Measurements from ENCODE around the gene ASB3. TPM values are rescaled to one million over a fixed set of nuclear protein-coding genes. Genes with fewer than 3 reads are reported as not detected.
"Not testable (repeated sequence)": the region's sequence is repeated elsewhere in the genome, so short reads cannot be mapped to it uniquely, and the experiment has no call there.

Gene ASB3, protein sequence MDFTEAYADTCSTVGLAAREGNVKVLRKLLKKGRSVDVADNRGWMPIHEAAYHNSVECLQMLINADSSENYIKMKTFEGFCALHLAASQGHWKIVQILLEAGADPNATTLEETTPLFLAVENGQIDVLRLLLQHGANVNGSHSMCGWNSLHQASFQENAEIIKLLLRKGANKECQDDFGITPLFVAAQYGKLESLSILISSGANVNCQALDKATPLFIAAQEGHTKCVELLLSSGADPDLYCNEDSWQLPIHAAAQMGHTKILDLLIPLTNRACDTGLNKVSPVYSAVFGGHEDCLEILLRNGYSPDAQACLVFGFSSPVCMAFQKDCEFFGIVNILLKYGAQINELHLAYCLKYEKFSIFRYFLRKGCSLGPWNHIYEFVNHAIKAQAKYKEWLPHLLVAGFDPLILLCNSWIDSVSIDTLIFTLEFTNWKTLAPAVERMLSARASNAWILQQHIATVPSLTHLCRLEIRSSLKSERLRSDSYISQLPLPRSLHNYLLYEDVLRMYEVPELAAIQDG
- total RNA-seq: 10 to 100 TPM; 13.2 to 51.3 (median 22.0) TPM
- 10 to 100 TPM; 10.1 to 15.4 (median 12.3) TPM for polyA plus RNA-seq
- long read RNA-seq, donor 1, transcript ASB3-201 (10 exons, 2,214 nt): major isoform, 8 of 13 reads
- long read RNA-seq, donor 1, partial matches to known transcripts: 0 of 13 reads
- long read RNA-seq, donor 1, other reads (novel, unspliced or antisense): 0 of 13 reads
- long read RNA-seq, donor 2, transcript ASB3-201 (10 exons, 2,214 nt): major isoform, 6 of 7 reads
- long read RNA-seq, donor 2, partial matches to known transcripts: 0 of 7 reads
- long read RNA-seq, donor 2, other reads (novel, unspliced or antisense): 0 of 7 reads
- long read RNA-seq, donor 3, transcript ASB3-201 (10 exons, 2,214 nt): major isoform, 9 of 20 reads
- long read RNA-seq, donor 3, transcript ASB3-206 (2 exons, 764 nt): minor isoform, 5 of 20 reads
- long read RNA-seq, donor 3, partial matches to known transcripts: 6 of 20 reads
- long read RNA-seq, donor 3, other reads (novel, unspliced or antisense): 0 of 20 reads
- long read RNA-seq, donor 4, transcript ASB3-201 (10 exons, 2,214 nt): major isoform, 17 of 25 reads
- long read RNA-seq, donor 4, partial matches to known transcripts: 2 of 25 reads
- long read RNA-seq, donor 4, other reads (novel, unspliced or antisense): 4 of 25 reads
- long read RNA-seq, donor 5, transcript ASB3-201 (10 exons, 2,214 nt): major isoform, 20 of 34 reads
- long read RNA-seq, donor 5, transcript ASB3-202 (9 exons, 1,734 nt): minor isoform, 8 of 34 reads
- long read RNA-seq, donor 5, partial matches to known transcripts: 0 of 34 reads
- long read RNA-seq, donor 5, other reads (novel, unspliced or antisense): 6 of 34 reads
- long read RNA-seq, donor 6, transcript ASB3-201 (10 exons, 2,214 nt): major isoform, 8 of 17 reads
- long read RNA-seq, donor 6, partial matches to known transcripts: 2 of 17 reads
- long read RNA-seq, donor 6, other reads (novel, unspliced or antisense): 3 of 17 reads
- long read RNA-seq, donor 7, partial matches to known transcripts: 0 of 4 reads
- long read RNA-seq, donor 7, other reads (novel, unspliced or antisense): 0 of 4 reads
- long read RNA-seq, donor 8, transcript ASB3-201 (10 exons, 2,214 nt): major isoform, 7 of 8 reads
- long read RNA-seq, donor 8, partial matches to known transcripts: 0 of 8 reads
- long read RNA-seq, donor 8, other reads (novel, unspliced or antisense): 0 of 8 reads
- long read RNA-seq, donor 9, partial matches to known transcripts: 0 of 1 reads
- long read RNA-seq, donor 9, other reads (novel, unspliced or antisense): 0 of 1 reads
- long read RNA-seq, donor 10, partial matches to known transcripts: 0 of 3 reads
- long read RNA-seq, donor 10, other reads (novel, unspliced or antisense): 0 of 3 reads

DNA sequence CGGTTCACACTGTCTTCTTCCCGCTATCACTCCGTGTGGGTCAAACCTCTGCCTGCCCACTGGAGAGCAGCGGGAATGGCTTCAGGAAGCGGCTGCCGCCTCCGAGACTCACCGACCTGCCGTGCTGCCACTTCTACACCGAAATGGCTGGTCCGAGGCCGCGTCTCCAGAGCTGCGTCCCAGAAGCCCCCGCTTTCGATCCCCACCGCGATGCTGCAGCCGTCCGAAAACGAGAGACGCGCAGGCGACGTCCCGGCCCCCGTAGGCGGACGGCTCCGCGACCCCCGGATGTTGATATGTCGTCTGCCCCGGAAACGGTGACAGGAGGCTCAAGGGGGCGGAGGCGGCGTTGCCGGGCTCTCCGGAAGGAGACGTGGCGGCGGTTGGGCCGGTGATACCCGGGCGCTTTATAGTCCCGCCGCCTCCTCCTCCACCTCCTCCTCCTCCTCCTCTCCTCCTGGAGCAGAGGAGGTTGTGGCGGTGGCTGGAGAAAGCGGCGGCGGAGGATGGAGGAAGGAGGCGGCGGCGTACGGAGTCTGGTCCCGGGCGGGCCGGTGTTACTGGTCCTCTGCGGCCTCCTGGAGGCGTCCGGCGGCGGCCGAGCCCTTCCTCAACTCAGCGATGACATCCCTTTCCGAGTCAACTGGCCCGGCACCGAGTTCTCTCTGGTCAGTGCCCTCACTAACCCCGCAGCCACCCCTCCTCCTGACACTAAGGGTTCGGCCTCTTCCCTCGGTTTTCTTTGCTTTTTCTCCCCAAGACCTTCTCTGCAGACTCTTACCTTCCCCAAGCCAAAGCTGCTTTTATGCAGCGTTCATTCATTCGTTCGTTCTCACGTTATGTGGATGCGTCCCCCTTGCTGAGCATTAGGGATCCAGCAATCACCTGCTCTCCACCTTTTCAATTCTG is at the start of gene ASB3, which contains the start of gene ERLEC1:
TSS of gene ASB3 (minus strand) at position 249 of the 909 bp plus-strand sequence. CDS start 21,381 bp downstream, outside the sequence.
TSS of gene ERLEC1 (plus strand) at position 340 of the 909 bp plus-strand sequence. CDS start at position 507, 167 bp downstream.
- DNase-seq: peak; percentile 89 to 95 (median 90)
- H3K4me3 ChIP-seq: peak within 1 kb of the TSS; percentile 74 to 99 (median 82)
- no peaks in the 10 kb centered on the region for H3K36me3 ChIP-seq (replicated peaks in 1 of 2)
- intact Hi-C loops (cut with DNase I): no loop called here
- 0 to 1% (median 0%) methylated on average over 16 to 71 of the region's 77 CpGs for WGBS, 4 donors
- peak within 1 kb of the TSS; percentile 50 to 90 (median 84) for H3K27ac ChIP-seq
- peaks cover 22 to 39% of the 10 kb centered on the region in 2 donors for H3K4me1 ChIP-seq (replicated peaks in 1 of 2)
- no peaks in the 10 kb centered on the region for H3K9me3 ChIP-seq (replicated peaks in 1 of 3)
- TF ChIP-seq, protein P1, sequence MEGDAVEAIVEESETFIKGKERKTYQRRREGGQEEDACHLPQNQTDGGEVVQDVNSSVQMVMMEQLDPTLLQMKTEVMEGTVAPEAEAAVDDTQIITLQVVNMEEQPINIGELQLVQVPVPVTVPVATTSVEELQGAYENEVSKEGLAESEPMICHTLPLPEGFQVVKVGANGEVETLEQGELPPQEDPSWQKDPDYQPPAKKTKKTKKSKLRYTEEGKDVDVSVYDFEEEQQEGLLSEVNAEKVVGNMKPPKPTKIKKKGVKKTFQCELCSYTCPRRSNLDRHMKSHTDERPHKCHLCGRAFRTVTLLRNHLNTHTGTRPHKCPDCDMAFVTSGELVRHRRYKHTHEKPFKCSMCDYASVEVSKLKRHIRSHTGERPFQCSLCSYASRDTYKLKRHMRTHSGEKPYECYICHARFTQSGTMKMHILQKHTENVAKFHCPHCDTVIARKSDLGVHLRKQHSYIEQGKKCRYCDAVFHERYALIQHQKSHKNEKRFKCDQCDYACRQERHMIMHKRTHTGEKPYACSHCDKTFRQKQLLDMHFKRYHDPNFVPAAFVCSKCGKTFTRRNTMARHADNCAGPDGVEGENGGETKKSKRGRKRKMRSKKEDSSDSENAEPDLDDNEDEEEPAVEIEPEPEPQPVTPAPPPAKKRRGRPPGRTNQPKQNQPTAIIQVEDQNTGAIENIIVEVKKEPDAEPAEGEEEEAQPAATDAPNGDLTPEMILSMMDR (IDR thresholded peaks at IDR 0.05): peak in 1 of 6 experiments; percentile 1
- TF ChIP-seq POLR2A (IDR thresholded peaks at IDR 0.05): peak in 1 of 2 donors; percentile 71
- no peaks in the 10 kb centered on the region for H3K27me3 ChIP-seq

DNA sequence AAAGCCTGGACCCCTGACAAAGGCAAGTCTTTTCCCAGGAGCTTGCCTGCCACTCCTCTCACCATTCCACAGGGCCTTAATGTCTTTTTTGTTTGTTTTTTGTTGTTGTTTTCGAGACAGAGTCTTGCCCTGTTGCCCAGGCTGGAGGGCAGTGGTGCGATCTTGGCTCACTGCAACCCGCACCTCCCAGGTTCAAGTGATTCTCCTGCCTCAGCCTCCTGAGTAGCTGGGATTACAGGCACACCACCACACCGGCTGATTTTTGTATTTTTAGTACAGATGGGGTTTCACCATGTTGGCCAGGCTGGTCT is 43.2 kb upstream of the ASB3 start:
- WGBS, 4 donors: 88 to 100% (median 93%) methylated on average over 4 of the region's 4 CpGs
- H3K9me3 ChIP-seq (replicated peaks in 1 of 3); intact Hi-C loops (cut with DNase I): not testable (repeated sequence)

DNA sequence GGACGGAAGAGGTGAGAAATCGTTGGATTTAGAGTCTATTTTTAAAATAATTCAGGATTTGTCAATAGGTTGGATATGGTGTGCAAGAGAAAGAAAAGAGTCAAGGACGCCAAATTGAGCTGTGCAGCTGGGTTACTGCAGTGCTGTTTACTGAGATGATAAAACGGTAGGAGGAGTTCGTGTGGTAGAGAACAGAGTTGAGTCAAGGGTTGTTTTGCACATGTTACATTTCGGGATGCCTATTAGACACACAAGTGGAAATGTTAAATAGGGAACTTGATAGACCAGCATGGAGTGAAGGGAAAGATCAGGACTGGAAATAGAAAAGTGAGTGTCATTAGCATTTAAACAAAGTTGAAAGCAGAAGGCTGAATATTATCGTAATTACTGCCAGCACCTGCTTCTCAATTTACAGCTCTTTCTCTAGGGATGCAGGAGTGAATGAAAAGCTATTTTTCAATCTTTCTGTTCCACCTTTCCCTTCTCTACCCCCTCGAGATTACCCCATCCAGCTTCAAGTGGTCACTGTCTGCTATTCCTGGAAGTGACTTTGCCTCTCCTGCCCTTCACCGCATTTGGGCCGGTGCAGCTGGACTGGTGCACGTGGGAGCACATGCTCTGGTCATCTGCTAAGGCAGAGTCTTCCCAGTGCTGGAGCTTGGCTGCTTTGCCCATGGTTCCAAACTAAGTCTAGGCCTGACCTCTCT is 42.7 kb upstream of the ASB3 start:
- no peak for DNase-seq
- H3K27me3 ChIP-seq: no peaks in the 10 kb centered on the region
- intact Hi-C loops (cut with DNase I): no loop called here
- no peaks in the 10 kb centered on the region for H3K9me3 ChIP-seq (replicated peaks in 1 of 3)
- no peak overlapping the region for H3K27ac ChIP-seq
- no peak for TF ChIP-seq POLR2A (IDR thresholded peaks at IDR 0.05)
- TF ChIP-seq, protein P1 (IDR thresholded peaks at IDR 0.05): no peak
- H3K36me3 ChIP-seq (replicated peaks in 1 of 2): no peaks in the 10 kb centered on the region
- no peak overlapping the region for H3K4me3 ChIP-seq
- peaks cover 11 to 16% of the 10 kb centered on the region in 2 donors for H3K4me1 ChIP-seq (replicated peaks in 1 of 2)
- 83 to 85% (median 83%) methylated on average over 11 of the region's 11 CpGs for WGBS, 4 donors

More for the DNA sequence above, 43.2 kb upstream of the ASB3 start:
- H3K27me3 ChIP-seq; DNase-seq; H3K4me3 ChIP-seq; H3K36me3 ChIP-seq (replicated peaks in 1 of 2); H3K27ac ChIP-seq: not testable (repeated sequence)
- peaks cover 11 to 16% of the 10 kb centered on the region in 2 donors for H3K4me1 ChIP-seq (replicated peaks in 1 of 2)

Data from adrenal gland (tissue), 19 donors.